Measurements from ENCODE around the gene OOSP3.

The OOSP3 gene

DNA sequence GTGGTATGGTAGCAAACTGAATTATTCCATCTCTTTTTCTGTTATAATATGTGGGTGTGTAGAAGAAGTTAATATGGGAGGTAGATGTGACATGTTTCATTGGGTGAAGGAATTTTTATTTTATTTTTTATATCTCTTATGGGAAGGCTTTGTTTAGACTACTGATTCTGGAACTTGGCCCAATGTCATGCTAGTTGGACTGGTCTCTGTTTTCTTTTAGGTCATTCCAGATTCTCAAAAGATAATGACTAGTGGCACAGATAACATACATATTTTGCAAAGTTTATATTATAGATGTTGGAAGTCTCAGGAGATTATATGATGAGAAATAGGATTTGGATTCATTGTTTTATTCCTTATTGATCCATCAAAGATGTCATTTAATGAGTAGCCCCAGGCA, 1.3 kb upstream of the OOSP3 start:
- H3K36me3 ChIP-seq (ENCODE audit: insufficient read depth, low read length): no peaks in the 10 kb centered on the region
- H3K9ac ChIP-seq (ENCODE audit: low read depth, low read length, poor library complexity, severe bottlenecking): no peak overlapping the region
- H3K4me3 ChIP-seq (ENCODE audit: low read length, poor library complexity, severe bottlenecking): no peak overlapping the region
- H3K9me2 ChIP-seq (replicated peaks; ENCODE audit: low read depth, low read length): no peaks in the 10 kb centered on the region
- H3K4me1 ChIP-seq (ENCODE audit: insufficient read depth, low read length, poor library complexity, severe bottlenecking): no peaks in the 10 kb centered on the region
- H2AFZ ChIP-seq (ENCODE audit: low read length): no peak overlapping the region
- no peaks in the 10 kb centered on the region for H3K79me2 ChIP-seq (ENCODE audit: insufficient read depth, low read length)
- H3F3A ChIP-seq (ENCODE audit: low read depth): no peaks in the 10 kb centered on the region
- H3K9me3 ChIP-seq (ENCODE audit: insufficient read depth, low read depth, low read length): no peaks in the 10 kb centered on the region
- no peaks in the 10 kb centered on the region for H3K27me3 ChIP-seq (ENCODE audit: insufficient read depth, low read length, poor library complexity, severe bottlenecking)
- no peak overlapping the region for H3K4me2 ChIP-seq (ENCODE audit: low read depth, low read length, poor library complexity, severe bottlenecking)
- H4K20me1 ChIP-seq (ENCODE audit: insufficient read depth, low read length, poor library complexity, severe bottlenecking): no peaks in the 10 kb centered on the region
- TF ChIP-seq EZH2phosphoT487 (IDR thresholded peaks at IDR 0.05; ENCODE audit: borderline replicate concordance): no peak
- TF ChIP-seq, protein P1, sequence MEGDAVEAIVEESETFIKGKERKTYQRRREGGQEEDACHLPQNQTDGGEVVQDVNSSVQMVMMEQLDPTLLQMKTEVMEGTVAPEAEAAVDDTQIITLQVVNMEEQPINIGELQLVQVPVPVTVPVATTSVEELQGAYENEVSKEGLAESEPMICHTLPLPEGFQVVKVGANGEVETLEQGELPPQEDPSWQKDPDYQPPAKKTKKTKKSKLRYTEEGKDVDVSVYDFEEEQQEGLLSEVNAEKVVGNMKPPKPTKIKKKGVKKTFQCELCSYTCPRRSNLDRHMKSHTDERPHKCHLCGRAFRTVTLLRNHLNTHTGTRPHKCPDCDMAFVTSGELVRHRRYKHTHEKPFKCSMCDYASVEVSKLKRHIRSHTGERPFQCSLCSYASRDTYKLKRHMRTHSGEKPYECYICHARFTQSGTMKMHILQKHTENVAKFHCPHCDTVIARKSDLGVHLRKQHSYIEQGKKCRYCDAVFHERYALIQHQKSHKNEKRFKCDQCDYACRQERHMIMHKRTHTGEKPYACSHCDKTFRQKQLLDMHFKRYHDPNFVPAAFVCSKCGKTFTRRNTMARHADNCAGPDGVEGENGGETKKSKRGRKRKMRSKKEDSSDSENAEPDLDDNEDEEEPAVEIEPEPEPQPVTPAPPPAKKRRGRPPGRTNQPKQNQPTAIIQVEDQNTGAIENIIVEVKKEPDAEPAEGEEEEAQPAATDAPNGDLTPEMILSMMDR (conservative IDR thresholded peaks at IDR 0.05; ENCODE audit: low read length): no peak

DNA sequence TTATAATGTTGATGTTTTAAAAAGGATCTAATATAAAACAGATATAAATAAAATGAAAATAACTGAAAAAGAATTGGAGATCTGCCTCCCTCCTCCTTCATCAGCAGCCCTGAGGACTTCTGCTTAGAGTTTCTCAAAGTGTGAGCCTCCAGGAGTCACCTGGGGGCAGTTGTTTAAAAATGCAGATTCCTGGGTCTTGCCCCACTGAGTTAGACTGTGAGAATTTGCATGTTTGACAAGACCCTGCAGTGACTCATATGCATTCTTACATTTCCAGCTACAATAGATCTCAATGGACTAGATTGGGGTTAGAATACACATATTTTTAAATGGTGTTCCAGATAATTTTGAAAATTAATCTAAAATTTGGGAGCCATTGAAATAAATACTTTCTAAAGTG, 798 bp upstream of the OOSP3 start:
- H3K4me1 ChIP-seq (ENCODE audit: insufficient read depth, low read length, poor library complexity, severe bottlenecking): no peaks in the 10 kb centered on the region
- H3K79me2 ChIP-seq (ENCODE audit: insufficient read depth, low read length): no peaks in the 10 kb centered on the region
- no peak for TF ChIP-seq EZH2phosphoT487 (IDR thresholded peaks at IDR 0.05; ENCODE audit: borderline replicate concordance)
- TF ChIP-seq, protein P1 (conservative IDR thresholded peaks at IDR 0.05; ENCODE audit: low read length): no peak
- no peak overlapping the region for H2AFZ ChIP-seq (ENCODE audit: low read length)
- H3K9ac ChIP-seq (ENCODE audit: low read depth, low read length, poor library complexity, severe bottlenecking): no peak overlapping the region
- H3K9me3 ChIP-seq (ENCODE audit: insufficient read depth, low read depth, low read length): no peaks in the 10 kb centered on the region
- H3K4me3 ChIP-seq (ENCODE audit: low read length, poor library complexity, severe bottlenecking): no peak overlapping the region
- H3K9me2 ChIP-seq (replicated peaks; ENCODE audit: low read depth, low read length): no peaks in the 10 kb centered on the region
- no peaks in the 10 kb centered on the region for H3K36me3 ChIP-seq (ENCODE audit: insufficient read depth, low read length)
- H3K27me3 ChIP-seq (ENCODE audit: insufficient read depth, low read length, poor library complexity, severe bottlenecking): no peaks in the 10 kb centered on the region
- H3K4me2 ChIP-seq (ENCODE audit: low read depth, low read length, poor library complexity, severe bottlenecking): no peak overlapping the region
- H4K20me1 ChIP-seq (ENCODE audit: insufficient read depth, low read length, poor library complexity, severe bottlenecking): no peaks in the 10 kb centered on the region
- no peaks in the 10 kb centered on the region for H3F3A ChIP-seq (ENCODE audit: low read depth)

DNA sequence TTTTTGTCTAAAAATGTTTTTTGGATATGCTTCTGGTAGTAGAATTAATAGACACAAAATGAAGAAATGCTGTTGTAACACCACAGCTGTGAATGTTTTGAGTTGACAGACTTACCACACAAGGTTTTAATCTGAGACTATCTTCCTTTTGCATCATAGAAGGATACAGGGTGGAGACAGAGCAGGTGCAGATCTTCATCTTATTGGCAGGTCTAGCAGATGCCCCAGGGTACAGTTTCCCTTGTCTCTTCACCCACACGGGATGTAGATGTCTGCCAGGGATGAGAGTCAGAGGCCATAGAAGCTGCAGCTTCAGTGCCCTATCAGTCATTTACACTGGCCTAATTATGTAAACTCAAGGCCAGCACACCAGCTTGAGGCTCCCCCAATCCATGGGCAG, 985 bp downstream of the OOSP3 start:
- Histone ChIP-seq H3K4me1 (ENCODE audit: insufficient read depth, low read length, poor library complexity, severe bottlenecking) (no peaks in the 10 kb centered on the region), H3K9me3 (ENCODE audit: insufficient read depth, low read depth, low read length) (no peaks in the 10 kb centered on the region), H3F3A (ENCODE audit: low read depth) (no peaks in the 10 kb centered on the region), H3K4me2 (ENCODE audit: low read depth, low read length, poor library complexity, severe bottlenecking) (no peak overlapping the region), H3K9me2 (replicated peaks; ENCODE audit: low read depth, low read length) (no peaks in the 10 kb centered on the region), H3K36me3 (ENCODE audit: insufficient read depth, low read length) (no peaks in the 10 kb centered on the region), H3K79me2 (ENCODE audit: insufficient read depth, low read length) (no peaks in the 10 kb centered on the region), H4K20me1 (ENCODE audit: insufficient read depth, low read length, poor library complexity, severe bottlenecking) (no peaks in the 10 kb centered on the region), H3K9ac (ENCODE audit: low read depth, low read length, poor library complexity, severe bottlenecking) (no peak overlapping the region), H3K27me3 (ENCODE audit: insufficient read depth, low read length, poor library complexity, severe bottlenecking) (no peaks in the 10 kb centered on the region), H3K4me3 (ENCODE audit: low read length, poor library complexity, severe bottlenecking) (no peak overlapping the region), H2AFZ (ENCODE audit: low read length) (no peak overlapping the region)
- TF ChIP-seq, protein P1 (conservative IDR thresholded peaks at IDR 0.05; ENCODE audit: low read length): no peak
- no peak for TF ChIP-seq EZH2phosphoT487 (IDR thresholded peaks at IDR 0.05; ENCODE audit: borderline replicate concordance)

All from Loucy (cell line).